Psoas muscle (tissue), 8 donors: ENCODE results near the gene CARD10. TPM values are rescaled to one million over a fixed set of nuclear protein-coding genes. Genes with fewer than 3 reads are reported as not detected.

ENCODE experiments used
- ATAC-seq, 4 donors: fragments of 200-7000 bp; cut with Tn5 transposase; one replicate each; pipeline ENCODE4 v1.9.1; 2020; ENCODE audit warnings: moderate library complexity in 3 of 4, mild to moderate bottlenecking in 2 of 4
- DNase-seq, 2 donors: peaks; one replicate each; pipeline ENCODE4 v3.0.0-alpha.2; 2020
- H3K27ac ChIP-seq: fragments of 200-600 bp; one replicate; pipeline ENCODE4 v1.8.0; 2022
- H3K27me3 ChIP-seq, 3 donors: fragments of 200-600 bp in 1 of 3; one replicate each; pipeline versions ENCODE4 v1.6.1 to v1.8.0; 2013 to 2022; ENCODE audit warnings: low read length in 2 of 3, mild to moderate bottlenecking in 2 of 3, moderate library complexity in 1 of 3; ENCODE audit not compliant: insufficient read depth in 3 of 3
- H3K36me3 ChIP-seq, 2 donors: fragments of 200-600 bp in 1 of 2; one replicate each; pipeline versions ENCODE4 v1.6.1 to v1.8.0; 2013 to 2022; ENCODE audit warnings: low read depth in 1 of 2, mild to moderate bottlenecking in 1 of 2, moderate library complexity in 1 of 2; ENCODE audit not compliant: insufficient read depth in 1 of 2
- H3K4me1 ChIP-seq: fragments of 200-600 bp; one replicate; pipeline ENCODE4 v1.8.0; 2022
- H3K4me3 ChIP-seq: fragments of 200-600 bp; one replicate; pipeline ENCODE4 v1.8.0; 2022; ENCODE audit warnings: mild to moderate bottlenecking
- H3K9me3 ChIP-seq: fragments of 200-600 bp; one replicate; pipeline ENCODE4 v1.8.0; 2022
- CTCF ChIP-seq: fragments of 200-600 bp; IDR thresholded peaks from one replicate; pipeline ENCODE4 v1.8.0; 2022; ENCODE audit warnings: antibody characterized with exemption
- WGBS, 3 donors: extraction: QIAGEN DNeasy Blood & Tissue Kit; methylation state at CpG; one replicate each; pipeline versions ENCODE4 v1.1.6 to v1.1.7; 2013; 5-methylcytosine and 5-hydroxymethylcytosine counted together
- intact Hi-C, 2 donors: fragments of 100-400 bp; cut with DNase I; formaldehyde crosslinking; loops; one replicate each; pipeline versions ENCODE4 v1.11.0 to v1.14.2; 2022
- polyA plus RNA-seq, 3 donors: library from polyadenylated mRNA; stranded (reverse); fragments of 200-250 nt; gene quantifications; one replicate each; pipeline ENCODE4 v1.2.3, GENCODE V29; 2013
- total RNA-seq, 4 donors: library from RNA; stranded (reverse); fragmentation: NEBNext Ultra II Directional in 2 of 4; extraction: Animal tissue kit (Norgen Biotek cat#: 25700) in 2 of 4; gene quantifications; one replicate each; pipeline versions ENCODE4 v1.2.1 to v1.2.4, GENCODE V29; 2021 to 2023
- donor health status: healthy with polysubstance abuse.
- donor health status: DM: no; HTN: no; CAD: no; lungs with moderate emphysema.
- donor health status: Bipolar disorder and iron deficiency.
- donor health status: healthy.
- donor health status: DM: yes; HTN: yes; CAD: no.
- donor health status: DM: no; HTN: no; CAD: no.
- donor health status: DM: no; HTN: no; CAD: no.
- donor health status: DM: yes; HTN: yes; CAD: no.

CARD10 gene
- total and polyA plus RNA-seq, 7 donors: 2.9 to 8.0 (median 4.4) TPM

- Histone ChIP-seq H3K9me3 (no peaks in the 10 kb centered on the region), H3K4me1 (peaks cover 3% of the 10 kb centered on the region), H3K27me3 (peaks cover 0 to 20% (median 0%) of the 10 kb centered on the region in 3 donors), H3K27ac (no peak overlapping the region), H3K4me3 (no peak overlapping the region), H3K36me3 (no peaks in the 10 kb centered on the region)
- TF ChIP-seq CTCF: no peak
- WGBS, 3 donors: 68 to 72% (median 69%) methylated on average over 11 of the region's 11 CpGs
- peak in 1 of 2 donors; percentile 35 for DNase-seq
- peak in 1 of 4 donors; percentile 22 for ATAC-seq
- intact Hi-C loops: no loop called here
These were observed 15.4 kb downstream of the CARD10 start for GRCh38 chr22:37503850-37504249.

GRCh38 chr22:37503183-37503683 is 16.0 kb downstream of the CARD10 start:
- H3K4me1 ChIP-seq: peaks cover 3% of the 10 kb centered on the region
- H3K36me3 ChIP-seq: no peaks in the 10 kb centered on the region
- H3K27ac ChIP-seq: peak overlapping the region; percentile 3

GRCh38 chr22:37502342-37503182 is 16.7 kb downstream of the CARD10 start:
- no peaks in the 10 kb centered on the region for H3K9me3 ChIP-seq
- H3K4me3 ChIP-seq: no peak overlapping the region
- WGBS, 3 donors: 57 to 86% (median 69%) methylated on average over 13 to 16 of the region's 16 CpGs
- no peaks in the 10 kb centered on the region for H3K36me3 ChIP-seq
- DNase-seq: no peak
- H3K27ac ChIP-seq: peak overlapping the region; percentile 3
- peaks cover 3% of the 10 kb centered on the region for H3K4me1 ChIP-seq
- ATAC-seq: peak in 1 of 4 donors; percentile 22
- H3K27me3 ChIP-seq: peaks cover 0 to 13% (median 0%) of the 10 kb centered on the region in 3 donors
- TF ChIP-seq CTCF: no peak
- intact Hi-C loops: no loop called here

More at GRCh38 chr22:37503183-37503683, 16.0 kb downstream of the CARD10 start:
- DNase-seq (no peak), ATAC-seq (no peak)
- WGBS, 3 donors: 93 to 96% (median 95%) methylated on average over 3 of the region's 3 CpGs
- intact Hi-C loops: no loop called here
- no peak for TF ChIP-seq CTCF
- no peak overlapping the region for H3K4me3 ChIP-seq
- H3K27me3 ChIP-seq: peaks cover 0 to 14% (median 0%) of the 10 kb centered on the region in 3 donors
- no peaks in the 10 kb centered on the region for H3K9me3 ChIP-seq

GRCh38 chr22:37501610-37502341 is 17.4 kb downstream of the CARD10 start:
- Histone ChIP-seq H3K27me3 (peaks cover 0 to 19% (median 0%) of the 10 kb centered on the region in 3 donors), H3K4me1 (peaks cover 3% of the 10 kb centered on the region), H3K4me3 (no peak overlapping the region), H3K9me3 (no peaks in the 10 kb centered on the region), H3K27ac (peak overlapping the region; percentile 46), H3K36me3 (no peaks in the 10 kb centered on the region)
- intact Hi-C loops: no loop called here
- ATAC-seq: peak; percentile 26 to 73 (median 48)
- 18 to 36% (median 22%) methylated on average over 14 of the region's 14 CpGs for WGBS, 3 donors
- TF ChIP-seq CTCF: no peak
- DNase-seq: peak in 1 of 2 donors; percentile 31
